Liver (tissue), 9 donors: ENCODE results near the gene SUZ12. TPM values are rescaled to one million over a fixed set of nuclear protein-coding genes. Genes with fewer than 3 reads are reported as not detected.
"Not testable (repeated sequence)": the region's sequence is repeated elsewhere in the genome, so short reads cannot be mapped to it uniquely, and the experiment has no call there.

ENCODE experiments used
- DNase-seq: peaks from one replicate; pipeline ENCODE4 v3.0.0-alpha.2; 2017; ENCODE audit warnings: low spot score
- H3K27ac ChIP-seq, 2 donors: one replicate each; pipeline ENCODE4 v1.7.0; 2013; ENCODE audit warnings: inconsistent platforms in 2 of 2, low read length in 2 of 2, control low read depth in 1 of 2, low read depth in 1 of 2, mild to moderate bottlenecking in 1 of 2
- H3K27me3 ChIP-seq, 4 donors: one replicate each; pipeline versions ENCODE4 v1.6.1 to v1.7.0; 2013; ENCODE audit warnings: low read length in 3 of 4, inconsistent platforms in 1 of 4, mild to moderate bottlenecking in 1 of 4, moderate library complexity in 1 of 4; ENCODE audit not compliant: control insufficient read depth in 4 of 4, insufficient read depth in 4 of 4
- H3K36me3 ChIP-seq, 4 donors: one replicate each; pipeline versions ENCODE4 v1.6.1 to v1.7.0; 2013; ENCODE audit warnings: low read length in 3 of 4, mild to moderate bottlenecking in 3 of 4, low read depth in 1 of 4, moderate library complexity in 1 of 4; ENCODE audit not compliant: control insufficient read depth in 4 of 4, insufficient read depth in 3 of 4
- H3K4me1 ChIP-seq, 4 donors: one replicate each; pipeline versions ENCODE4 v1.6.1 to v1.7.0; 2013; ENCODE audit warnings: low read length in 3 of 4, mild to moderate bottlenecking in 3 of 4, moderate library complexity in 1 of 4; ENCODE audit not compliant: control insufficient read depth in 4 of 4, insufficient read depth in 4 of 4
- H3K4me3 ChIP-seq, 3 donors: one replicate each; pipeline versions ENCODE4 v1.6.1 to v1.7.0; 2013; ENCODE audit warnings: low read length in 3 of 3, control low read depth in 1 of 3, low read depth in 1 of 3, mild to moderate bottlenecking in 1 of 3
- H3K9ac ChIP-seq, 2 donors: one replicate each; pipeline ENCODE4 v1.7.0; 2013; ENCODE audit warnings: low read length in 2 of 2, mild to moderate bottlenecking in 2 of 2, moderate library complexity in 2 of 2, control low read depth in 1 of 2, low read depth in 1 of 2
- H3K9me3 ChIP-seq, 4 donors: one replicate each; pipeline versions ENCODE4 v1.6.1 to v1.7.0; 2013; ENCODE audit warnings: low read length in 3 of 4; ENCODE audit not compliant: control insufficient read depth in 4 of 4
- ATF3 ChIP-seq: IDR thresholded peaks from 2 replicates; pipeline ENCODE4 v1.6.1; 2016; ENCODE audit warnings: antibody characterized with exemption
- EGR1 ChIP-seq, 2 donors: IDR thresholded peaks; 2 replicates each; pipeline ENCODE4 v1.6.1; 2016 to 2018; ENCODE audit warnings: antibody characterized with exemption in 2 of 2, low read depth in 2 of 2
- FOXA1 ChIP-seq: IDR thresholded peaks from 2 replicates; pipeline ENCODE4 v1.6.1; 2016; ENCODE audit warnings: antibody characterized with exemption
- GABPA ChIP-seq, 2 donors: IDR thresholded peaks in 1 of 2; conservative IDR thresholded peaks in 1 of 2; 2 replicates each; pipeline ENCODE4 v1.6.1; 2016; ENCODE audit warnings: antibody characterized with exemption in 2 of 2, mild to moderate bottlenecking in 1 of 2, moderate library complexity in 1 of 2
- HNF4A ChIP-seq, 2 donors: conservative IDR thresholded peaks; 2 replicates each; pipeline ENCODE4 v1.6.1; 2016; ENCODE audit warnings: antibody characterized with exemption in 2 of 2, mild to moderate bottlenecking in 2 of 2
- HNF4G ChIP-seq: IDR thresholded peaks from 2 replicates; pipeline ENCODE4 v1.6.1; 2016; ENCODE audit warnings: antibody characterized with exemption
- JUND ChIP-seq, 2 donors: IDR thresholded peaks; 2 replicates each; pipeline ENCODE4 v1.6.1; 2016; ENCODE audit warnings: antibody characterized with exemption in 2 of 2
- MAX ChIP-seq: IDR thresholded peaks from 2 replicates; pipeline ENCODE4 v1.6.1; 2016; ENCODE audit warnings: antibody characterized with exemption
- NR2F2 ChIP-seq: IDR thresholded peaks from 2 replicates; pipeline ENCODE4 v1.6.1; 2016; ENCODE audit warnings: antibody characterized with exemption
- RAD21 ChIP-seq, 2 donors: IDR thresholded peaks; 2 replicates each; pipeline ENCODE4 v1.6.1; 2016; ENCODE audit warnings: antibody characterized with exemption in 2 of 2, mild to moderate bottlenecking in 2 of 2
- REST ChIP-seq: IDR thresholded peaks from 2 replicates; pipeline ENCODE4 v1.6.1; 2016; ENCODE audit warnings: antibody characterized with exemption, mild to moderate bottlenecking
- RXRA ChIP-seq, 2 donors: IDR thresholded peaks; 2 replicates each; pipeline ENCODE4 v1.6.1; 2017 to 2018; ENCODE audit warnings: antibody characterized with exemption in 2 of 2, mild to moderate bottlenecking in 1 of 2
- SP1 ChIP-seq: IDR thresholded peaks from 2 replicates; pipeline ENCODE4 v1.6.1; 2018; ENCODE audit warnings: antibody characterized with exemption, mild to moderate bottlenecking
- TAF1 ChIP-seq: conservative IDR thresholded peaks from 2 replicates; pipeline ENCODE4 v1.6.1; 2016; ENCODE audit warnings: antibody characterized with exemption, mild to moderate bottlenecking
- ZBTB33 ChIP-seq: IDR thresholded peaks from 2 replicates; pipeline ENCODE4 v1.6.1; 2016; ENCODE audit warnings: antibody characterized with exemption
- WGBS: extraction: QIAGEN DNeasy Blood & Tissue Kit; methylation state at CpG from one replicate; pipeline ENCODE4 v1.1.7; 2013; 5-methylcytosine and 5-hydroxymethylcytosine counted together
- polyA plus RNA-seq, 2 donors: library from polyadenylated mRNA; stranded (reverse) in 1 of 2; unstranded in 1 of 2; fragments of 200-250 nt in 1 of 2; fragments of >200 nt in 1 of 2; fragmentation: Nextera tagmentation in 1 of 2; extraction: Ambion mirVana in 1 of 2; gene quantifications; one replicate each; pipeline versions ENCODE4 v1.2.1 to v1.2.3, GENCODE V29; 2013 to 2015
- total RNA-seq, 2 donors: library from RNA; depleted of rRNA; stranded (reverse); fragments of >200 nt; gene quantifications; one replicate each; pipeline ENCODE4 v1.2.3, GENCODE V29; 2014
- donor health status: healthy.
- donor health status: healthy.
- donor health status: healthy.
- donor health status: healthy.
- donor health status: healthy.

Gene SUZ12
- total and polyA plus RNA-seq, 4 donors = 5.2 to 32.4 (median 9.7) TPM

GRCh38 chr17:31915456-31916100, 21.2 kb upstream of the SUZ12 start (continued):
- TF ChIP-seq GABPA (IDR thresholded peaks at IDR 0.05 in 1 of 2, conservative IDR thresholded peaks at IDR 0.05 in 1 of 2) = no peak

- DNase-seq = no peak
- Histone ChIP-seq H3K9ac (no peak overlapping the region), H3K27me3 (no peaks in the 10 kb centered on the region), H3K27ac (no peak overlapping the region), H3K4me1 (peaks cover 0 to 6% (median 4%) of the 10 kb centered on the region in 4 donors), H3K36me3 (no peaks in the 10 kb centered on the region), H3K9me3 (no peaks in the 10 kb centered on the region), H3K4me3 (peak overlapping the region in 1 of 3 donors; percentile 37)
- TF ChIP-seq TAF1 = no peak
- no peak for TF ChIP-seq ATF3
- TF ChIP-seq MAX = no peak
- TF ChIP-seq HNF4G = no peak
- no peak for TF ChIP-seq NR2F2
- TF ChIP-seq HNF4A (conservative IDR thresholded peaks at IDR 0.05) = no peak
- TF ChIP-seq GABPA (IDR thresholded peaks at IDR 0.05 in 1 of 2, conservative IDR thresholded peaks at IDR 0.05 in 1 of 2) = no peak
- 62% methylated on average over 36 of the region's 36 CpGs for WGBS
Measured at GRCh38 chr17:31916491-31917064, 20.2 kb upstream of the SUZ12 start.

- H3K9me3 ChIP-seq = no peaks in the 10 kb centered on the region
- H3K4me1 ChIP-seq = peaks cover 0 to 6% (median 4%) of the 10 kb centered on the region in 4 donors
- H3K27me3 ChIP-seq = no peaks in the 10 kb centered on the region
- no peak for DNase-seq
- H3K27ac ChIP-seq = no peak overlapping the region
- no peaks in the 10 kb centered on the region for H3K36me3 ChIP-seq
- WGBS = 18% methylated on average over 45 of the region's 45 CpGs
- no peak overlapping the region for H3K9ac ChIP-seq
- peak overlapping the region in 1 of 3 donors; percentile 37 for H3K4me3 ChIP-seq
- TF ChIP-seq HNF4A (conservative IDR thresholded peaks at IDR 0.05) (no peak), RAD21 (IDR thresholded peaks at IDR 0.05) (no peak), ATF3 (no peak), FOXA1 (no peak), ZBTB33 (no peak), HNF4G (no peak), REST (no peak), RXRA (IDR thresholded peaks at IDR 0.05) (no peak), SP1 (no peak), TAF1 (no peak), MAX (no peak), JUND (IDR thresholded peaks at IDR 0.05) (no peak), NR2F2 (no peak), EGR1 (IDR thresholded peaks at IDR 0.05; ENCODE audit: low read depth in 2 of 2) (no peak)
Measured at GRCh38 chr17:31917065-31917529, 19.7 kb upstream of the SUZ12 start.

- not testable (repeated sequence) for H3K4me1 ChIP-seq, H3K27me3 ChIP-seq, H3K36me3 ChIP-seq, H3K4me3 ChIP-seq, DNase-seq, H3K9me3 ChIP-seq, H3K9ac ChIP-seq, H3K27ac ChIP-seq
- 94% methylated on average over 13 of the region's 13 CpGs for WGBS
Measured at GRCh38 chr17:31917721-31918120, 19.1 kb upstream of the SUZ12 start.
